Smooth muscle cell (in vitro differentiated cells): ENCODE results near the gene PNMT. TPM values are rescaled to one million over a fixed set of nuclear protein-coding genes. Genes with fewer than 3 reads are reported as not detected.

Experiments used
- DNase-seq: peaks from one replicate; lab custom pipeline; 2025; ENCODE audit not compliant: unreplicated experiment; lab: John Stamatoyannopoulos, UW
- H2AFZ ChIP-seq: fragments of 200-600 bp; sonication (generic); 2 replicates; pipeline ENCODE4 v1.6.0; 2016; ENCODE audit warnings: antibody characterized with exemption, low read depth, mild to moderate bottlenecking
- H3F3A ChIP-seq: fragments of 200-600 bp; sonication (generic); 2 replicates; pipeline ENCODE4 v1.6.0; 2017; ENCODE audit warnings: antibody characterized with exemption, low read depth
- H3K27ac ChIP-seq: fragments of 200-600 bp; sonication (generic); 2 replicates; pipeline ENCODE4 v1.5.1; 2016; ENCODE audit warnings: low read depth, mild to moderate bottlenecking
- H3K27me3 ChIP-seq: fragments of 200-600 bp; sonication (generic); 2 replicates; pipeline ENCODE4 v1.6.1; 2016; ENCODE audit warnings: low read depth, mild to moderate bottlenecking
- H3K36me3 ChIP-seq: fragments of 200-600 bp; sonication (generic); 2 replicates; pipeline ENCODE4 v1.5.1; 2016; ENCODE audit warnings: low read depth
- H3K4me1 ChIP-seq: fragments of 200-600 bp; sonication (generic); 2 replicates; pipeline ENCODE4 v1.5.1; 2016; ENCODE audit warnings: low read depth
- H3K4me2 ChIP-seq: fragments of 200-600 bp; sonication (generic); 2 replicates; pipeline ENCODE4 v1.6.0; 2016; ENCODE audit warnings: mild to moderate bottlenecking
- H3K4me3 ChIP-seq: fragments of 200-600 bp; sonication (generic); 2 replicates; pipeline ENCODE4 v1.5.1; 2016; ENCODE audit warnings: mild to moderate bottlenecking
- H3K79me2 ChIP-seq: fragments of 200-600 bp; sonication (generic); 2 replicates; pipeline ENCODE4 v1.6.0; 2016; ENCODE audit warnings: low read depth, mild to moderate bottlenecking
- H3K9ac ChIP-seq: fragments of 200-600 bp; sonication (generic); 2 replicates; pipeline ENCODE4 v1.6.0; 2016; ENCODE audit warnings: low read depth
- H3K9me3 ChIP-seq: fragments of 200-600 bp; sonication (generic); replicated peaks from 2 replicates; pipeline ENCODE4 v1.5.1; 2016; ENCODE audit warnings: low read depth
- H4K20me1 ChIP-seq: fragments of 200-600 bp; sonication (generic); 2 replicates; pipeline ENCODE4 v1.6.0; 2016; ENCODE audit warnings: low read depth
- CTCF ChIP-seq: fragments of 200-600 bp; sonication (generic); IDR thresholded peaks from 2 replicates; pipeline ENCODE4 v1.5.1; 2017; ENCODE audit warnings: borderline replicate concordance, mild to moderate bottlenecking, antibody characterized with exemption; ENCODE audit not compliant: insufficient read depth, poor library complexity, severe bottlenecking
- WGBS: methylation state at CpG from one replicate; pipeline ENCODE4 v1.1.7; 2016; ENCODE audit warnings: low lambda C conversion rate; 5-methylcytosine and 5-hydroxymethylcytosine counted together
- polyA plus RNA-seq: library from polyadenylated mRNA; unstranded; fragments of >200 nt; fragmentation: Nextera tagmentation; extraction: Ambion mirVana; gene quantifications from 2 replicates; pipeline ENCODE4 v1.2.1, GENCODE V29; 2016
- total RNA-seq: library from RNA; depleted of rRNA; stranded (reverse); fragments of >200 nt; gene quantifications from 2 replicates; pipeline ENCODE4 v1.2.3, GENCODE V29; 2014

The PNMT gene
- total and polyA plus RNA-seq, 2 experiments from 2014 or later, result 0.23 TPM; not detected in 1

- WGBS, result 81% methylated on average over 9 of the region's 10 CpGs
- H3K4me2 ChIP-seq, result no peak overlapping the region
- H4K20me1 ChIP-seq, result no peaks in the 10 kb centered on the region
- H3K27me3 ChIP-seq, result peaks cover 10% of the 10 kb centered on the region
- no peaks in the 10 kb centered on the region for H3K9me3 ChIP-seq
- no peaks in the 10 kb centered on the region for H3F3A ChIP-seq
- no peak for TF ChIP-seq CTCF
- no peaks in the 10 kb centered on the region for H3K4me1 ChIP-seq
- H3K79me2 ChIP-seq, result no peaks in the 10 kb centered on the region
- no peak overlapping the region for H2AFZ ChIP-seq
- no peak for DNase-seq
- H3K9ac ChIP-seq, result no peak overlapping the region
- no peak overlapping the region for H3K27ac ChIP-seq
- no peaks in the 10 kb centered on the region for H3K36me3 ChIP-seq
- H3K4me3 ChIP-seq, result no peak overlapping the region
Observed at GRCh38 chr17:39675390-39676082, 7.3 kb downstream of the PNMT start.

GRCh38 chr17:39676198-39676819, 8.1 kb downstream of the PNMT start:
- Histone ChIP-seq H4K20me1 (no peaks in the 10 kb centered on the region), H3K36me3 (no peaks in the 10 kb centered on the region), H3K27ac (no peak overlapping the region), H3K27me3 (peaks cover 4% of the 10 kb centered on the region), H3K79me2 (no peaks in the 10 kb centered on the region), H3F3A (no peaks in the 10 kb centered on the region), H3K4me3 (no peak overlapping the region), H3K9ac (no peak overlapping the region), H3K4me2 (no peak overlapping the region), H3K4me1 (no peaks in the 10 kb centered on the region), H3K9me3 (no peaks in the 10 kb centered on the region), H2AFZ (no peak overlapping the region)
- DNase-seq, result no peak
- WGBS, result 76% methylated on average over 7 of the region's 7 CpGs
- no peak for TF ChIP-seq CTCF

GRCh38 chr17:39677072-39677471, 8.8 kb downstream of the PNMT start:
- no peak overlapping the region for H3K27ac ChIP-seq
- no peaks in the 10 kb centered on the region for H3K4me1 ChIP-seq
- no peaks in the 10 kb centered on the region for H3K36me3 ChIP-seq
- H3K9me3 ChIP-seq, result no peaks in the 10 kb centered on the region
- WGBS, result 95% methylated on average over 8 of the region's 8 CpGs
- H3K9ac ChIP-seq, result no peak overlapping the region
- H3K27me3 ChIP-seq, result no peaks in the 10 kb centered on the region
- DNase-seq, result no peak
- no peaks in the 10 kb centered on the region for H4K20me1 ChIP-seq
- H3K79me2 ChIP-seq, result no peaks in the 10 kb centered on the region
- no peak overlapping the region for H3K4me2 ChIP-seq
- TF ChIP-seq CTCF, result no peak
- no peak overlapping the region for H2AFZ ChIP-seq
- no peaks in the 10 kb centered on the region for H3F3A ChIP-seq
- H3K4me3 ChIP-seq, result no peak overlapping the region
